Dermis microvascular lymphatic vessel endothelial cell (primary cell): ENCODE results near the gene EBLN1. TPM values are rescaled to one million over a fixed set of nuclear protein-coding genes. Genes with fewer than 3 reads are reported as not detected.
"Not testable (repeated sequence)": the region's sequence is repeated elsewhere in the genome, so short reads cannot be mapped to it uniquely, and the experiment has no call there.

ENCODE experiments used
- DNase-seq, 2 donors: peaks; one replicate each; pipeline versions ENCODE4 v3.0.0 to v3.0.0-alpha.2; 2010; ENCODE audit warnings: low read depth in 2 of 2
- total RNA-seq: library from RNA; depleted of rRNA; stranded (reverse); fragments of >200 nt; gene quantifications from 2 replicates; pipeline ENCODE4 v1.2.1, GENCODE V29; 2014

EBLN1 gene
- total RNA-seq, 1 donor from 2014 or later: not detected

DNA sequence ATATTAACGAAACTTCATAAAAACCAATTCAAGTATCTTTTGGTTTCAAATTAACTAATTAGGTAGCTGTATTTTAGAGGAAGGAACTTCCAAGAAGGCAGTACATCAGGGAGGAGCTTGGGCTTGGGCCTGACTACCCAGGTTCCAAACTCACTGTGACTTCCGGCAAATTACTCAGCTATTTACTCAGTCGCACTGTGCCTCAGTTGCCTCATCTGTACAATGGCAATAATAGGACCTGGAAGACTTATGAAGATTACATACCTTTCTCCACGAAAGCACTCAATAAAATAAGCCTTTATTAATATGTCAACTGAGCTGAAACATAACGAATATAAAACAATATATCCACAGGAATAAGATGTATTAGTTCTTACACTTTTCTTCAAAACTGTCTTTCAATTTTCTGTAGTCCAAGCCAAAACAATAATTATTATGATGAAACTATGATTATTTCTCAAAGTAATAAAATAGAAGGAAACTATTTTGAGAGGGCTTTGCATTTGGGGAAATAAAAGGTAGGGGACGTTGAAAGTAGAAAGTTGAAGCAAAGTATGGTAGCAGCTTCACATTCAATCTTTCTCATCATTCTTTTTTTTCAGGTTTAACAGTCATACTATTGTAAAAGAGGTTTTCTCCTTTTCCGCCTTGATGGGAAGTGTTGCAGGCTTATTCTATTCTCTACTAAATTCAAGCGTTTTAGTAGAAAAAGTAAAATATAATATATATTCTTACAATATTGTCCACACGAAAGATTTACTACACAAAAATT, 10.5 kb upstream of the EBLN1 start:
- DNase-seq: no peak

DNA sequence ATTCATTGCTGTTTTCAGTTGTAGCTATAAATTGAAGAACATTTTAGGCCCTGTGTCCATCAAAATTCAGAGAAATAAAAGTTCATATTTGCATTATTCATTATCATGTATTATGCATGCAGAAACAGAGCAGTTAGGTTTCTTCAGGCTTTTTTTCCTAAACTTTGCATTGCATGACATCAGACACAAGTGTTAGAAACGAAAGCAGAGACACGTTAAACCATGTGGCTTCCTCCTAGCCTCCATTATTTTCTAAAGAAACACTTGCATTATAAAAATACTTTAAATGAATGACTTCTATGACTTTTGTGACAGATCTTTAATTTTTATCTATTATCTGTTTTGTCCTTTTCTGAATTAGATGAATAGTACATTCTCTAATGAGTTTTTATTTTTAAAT, 8.8 kb upstream of the EBLN1 start:
- DNase-seq: no peak

GRCh38 chr10:22222236-22223190, 4.7 kb upstream of the EBLN1 start:
- no peak for DNase-seq

DNA sequence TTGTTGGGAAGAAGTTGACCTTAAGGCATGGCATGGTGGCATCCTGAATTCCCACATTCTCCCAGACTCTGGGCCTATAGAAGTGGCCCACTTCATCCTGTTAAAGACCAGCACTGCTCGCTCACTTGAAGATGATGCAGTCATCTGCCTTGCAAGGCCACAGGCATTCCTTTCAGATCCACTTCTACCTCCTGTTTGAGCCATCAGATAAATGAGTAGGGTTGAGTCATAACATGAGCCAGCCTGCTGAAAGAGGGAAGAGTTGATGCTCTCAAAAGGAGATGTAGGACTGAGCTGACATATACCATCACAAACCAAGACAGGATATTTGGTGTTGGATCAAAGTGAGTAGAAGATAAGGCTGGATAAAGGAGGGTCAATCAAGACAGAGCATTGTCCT, 1.5 kb upstream of the EBLN1 start:
- no peak for DNase-seq

GRCh38 chr10:22218448-22218847, 633 bp upstream of the EBLN1 start:
- no peak for DNase-seq

DNA sequence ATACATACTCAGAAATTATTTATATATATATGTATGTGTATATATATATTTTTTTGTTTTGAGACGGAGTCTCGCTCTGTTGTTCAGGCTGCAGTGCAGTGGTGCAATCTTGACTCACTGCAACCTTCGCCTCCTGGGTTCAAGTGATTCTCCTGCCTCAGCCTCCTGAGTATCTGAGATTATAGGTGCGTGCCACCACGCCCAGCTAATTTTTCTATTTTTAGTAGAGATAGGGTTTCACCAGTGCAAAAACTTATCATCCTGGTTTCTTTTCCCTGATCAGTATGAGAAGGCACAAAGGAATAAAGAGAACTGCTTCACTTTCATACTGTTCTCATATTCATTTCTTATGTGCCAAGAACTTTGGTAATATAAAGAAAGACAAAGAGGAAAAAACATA, 731 bp downstream of the EBLN1 start:
- not testable (repeated sequence) for DNase-seq

DNA sequence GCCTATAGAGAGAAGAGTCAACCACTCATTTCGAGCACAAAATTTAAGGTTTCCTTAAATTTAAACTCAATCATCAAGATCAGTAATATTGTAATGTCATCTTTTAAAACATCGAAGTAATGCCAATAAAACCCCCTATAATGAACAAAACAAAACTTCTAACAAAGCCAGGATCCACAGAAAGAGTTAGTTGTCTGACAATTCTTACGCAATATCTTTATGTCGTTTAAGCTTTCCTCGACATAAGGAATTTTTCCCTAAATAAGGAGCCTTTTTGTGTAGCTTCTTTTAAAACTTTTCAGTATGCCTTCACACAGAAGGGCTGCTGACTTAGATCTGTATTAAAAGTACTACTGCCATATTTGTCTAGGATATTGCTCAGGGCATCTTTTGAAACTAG, 7.5 kb downstream of the EBLN1 start:
- DNase-seq: no peak

- DNase-seq: no peak
Observed at GRCh38 chr10:22193945-22194344, 23.9 kb downstream of the EBLN1 start.

GRCh38 chr10:22185586-22185985, 32.2 kb downstream of the EBLN1 start:
- DNase-seq: no peak

DNA sequence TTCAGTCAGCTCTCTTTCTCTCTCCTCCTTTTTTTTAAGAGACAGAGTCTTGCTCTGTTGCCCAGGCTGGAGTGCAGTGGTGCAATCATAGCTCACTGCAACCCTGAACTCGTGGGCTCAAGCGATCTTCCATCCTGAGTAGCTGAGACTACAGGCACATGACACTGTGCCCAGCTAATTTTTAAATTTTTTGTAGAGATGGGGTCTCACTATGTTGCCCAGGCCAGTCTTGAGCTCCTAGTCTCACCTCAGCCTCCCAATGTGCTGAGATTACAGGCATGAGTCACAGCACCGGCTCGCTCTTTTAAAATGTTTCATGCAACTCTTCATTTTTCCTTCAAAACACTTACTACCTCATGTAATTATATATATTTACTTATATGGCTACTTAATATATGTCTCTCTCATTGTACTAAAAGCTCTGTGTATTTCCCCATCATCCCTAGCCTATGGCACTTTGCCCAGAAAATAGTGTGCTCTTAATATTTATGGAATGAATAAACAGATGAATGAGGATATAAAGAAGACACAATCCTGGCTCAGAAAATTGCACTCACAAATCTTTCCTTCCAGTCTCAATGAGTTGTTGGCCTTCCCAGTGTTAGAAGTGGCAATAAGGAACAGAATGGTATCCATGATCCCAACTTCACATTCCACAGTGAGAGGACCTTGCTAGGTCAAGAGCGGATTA, 33.9 kb downstream of the EBLN1 start:
- no peak for DNase-seq

- no peak for DNase-seq
Observed at GRCh38 chr10:22180724-22181123, 37.1 kb downstream of the EBLN1 start.

GRCh38 chr10:22174442-22174841, 43.4 kb downstream of the EBLN1 start:
- DNase-seq: no peak

- DNase-seq: no peak
Observed at GRCh38 chr10:22171131-22171530, 46.7 kb downstream of the EBLN1 start.

DNA sequence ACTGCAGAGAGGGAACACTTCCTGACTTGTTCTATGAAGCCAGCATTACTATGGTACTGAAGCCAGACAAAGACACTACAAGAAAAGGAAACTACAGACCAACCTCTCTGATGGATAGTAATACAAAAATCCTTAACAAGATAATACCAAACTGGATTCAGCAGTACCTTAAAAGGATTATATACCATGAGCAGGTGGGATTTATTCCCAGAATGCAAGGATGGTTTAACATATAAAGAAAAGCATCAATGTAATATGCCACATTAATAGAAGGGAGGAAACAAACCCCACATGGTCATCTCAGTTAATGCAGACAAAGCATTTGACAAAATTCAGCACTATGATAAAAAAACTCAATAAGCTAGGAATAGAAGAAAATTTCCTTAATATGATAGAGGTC, 47.2 kb downstream of the EBLN1 start:
- DNase-seq: no peak

DNA sequence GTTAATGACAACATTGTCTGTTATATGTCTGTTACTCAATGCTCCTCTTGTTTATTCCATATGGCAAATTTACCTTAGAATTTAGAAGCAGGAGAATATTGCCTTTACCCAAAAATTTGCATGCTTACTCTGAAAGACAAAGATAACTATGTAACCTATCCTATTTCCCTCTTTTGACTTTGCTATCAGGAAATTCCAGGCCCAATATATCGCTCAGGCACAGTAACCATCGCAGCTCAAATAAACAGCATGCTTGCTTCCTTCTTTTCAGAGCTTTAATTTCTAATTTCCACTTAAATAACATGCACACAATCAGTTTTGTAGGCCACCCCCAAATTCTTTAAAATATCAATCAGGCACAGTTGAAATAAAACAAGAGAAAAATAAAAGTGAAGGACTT, 57.8 kb downstream of the EBLN1 start:
- DNase-seq: no peak

DNA sequence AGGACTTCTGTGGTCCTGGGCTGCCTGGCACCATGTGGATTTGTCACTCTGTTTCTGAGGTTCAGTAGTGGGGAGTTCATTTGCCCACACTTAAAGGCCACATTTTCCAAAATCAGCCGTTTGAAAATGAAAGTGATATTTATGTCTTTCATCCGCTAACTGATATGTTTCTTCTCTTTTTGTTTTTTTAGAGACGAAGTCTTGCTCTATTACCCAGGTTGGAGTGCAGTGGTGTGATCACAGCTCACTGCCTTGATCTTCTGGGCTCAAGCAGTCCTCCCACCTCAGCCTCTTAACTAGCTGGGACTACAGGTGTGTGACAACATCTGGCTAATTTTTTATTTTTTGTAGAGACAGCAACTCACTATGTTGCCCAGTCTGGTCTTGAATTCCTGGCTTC, 58.6 kb downstream of the EBLN1 start:
- DNase-seq: no peak

Other genes starting within 250 kb of the EBLN1 start
- 19.0 and 33.9 TPM in 2 replicates for gene DNAJC1, start 214.3 kb downstream of the EBLN1 start, total RNA-seq
- gene COMMD3, start 98.4 kb upstream of the EBLN1 start, total RNA-seq: 24.7 and 30.8 TPM in 2 replicates
- gene BMI1, start 103.1 kb upstream of the EBLN1 start, total RNA-seq: 18.5 and 26.0 TPM in 2 replicates
- gene SPAG6, start 127.5 kb upstream of the EBLN1 start, total RNA-seq: not detected in 2 replicates